Umbilical cord (tissue), 2 donors: ENCODE results near the gene CYP27B1. TPM values are rescaled to one million over a fixed set of nuclear protein-coding genes. Genes with fewer than 3 reads are reported as not detected.
"Not testable (repeated sequence)": the region's sequence is repeated elsewhere in the genome, so short reads cannot be mapped to it uniquely, and the experiment has no call there.

Experiments
- DNase-seq: peaks from one replicate; pipeline ENCODE4 v3.0.0-alpha.2; 2015; ENCODE audit warnings: low spot score
- total RNA-seq: library from RNA; depleted of rRNA; stranded (reverse); fragments of >200 nt; gene quantifications from one replicate; pipeline ENCODE4 v1.2.3, GENCODE V29; 2014; ENCODE audit warnings: low replicate concordance; ENCODE audit not compliant: insufficient read depth

The CYP27B1 gene
- total RNA-seq, 1 donor from 2014 or later = not detected

GRCh38 chr12:57722716-57723629 lies 43.9 kb downstream of the CYP27B1 start:
- no peak for DNase-seq

DNA sequence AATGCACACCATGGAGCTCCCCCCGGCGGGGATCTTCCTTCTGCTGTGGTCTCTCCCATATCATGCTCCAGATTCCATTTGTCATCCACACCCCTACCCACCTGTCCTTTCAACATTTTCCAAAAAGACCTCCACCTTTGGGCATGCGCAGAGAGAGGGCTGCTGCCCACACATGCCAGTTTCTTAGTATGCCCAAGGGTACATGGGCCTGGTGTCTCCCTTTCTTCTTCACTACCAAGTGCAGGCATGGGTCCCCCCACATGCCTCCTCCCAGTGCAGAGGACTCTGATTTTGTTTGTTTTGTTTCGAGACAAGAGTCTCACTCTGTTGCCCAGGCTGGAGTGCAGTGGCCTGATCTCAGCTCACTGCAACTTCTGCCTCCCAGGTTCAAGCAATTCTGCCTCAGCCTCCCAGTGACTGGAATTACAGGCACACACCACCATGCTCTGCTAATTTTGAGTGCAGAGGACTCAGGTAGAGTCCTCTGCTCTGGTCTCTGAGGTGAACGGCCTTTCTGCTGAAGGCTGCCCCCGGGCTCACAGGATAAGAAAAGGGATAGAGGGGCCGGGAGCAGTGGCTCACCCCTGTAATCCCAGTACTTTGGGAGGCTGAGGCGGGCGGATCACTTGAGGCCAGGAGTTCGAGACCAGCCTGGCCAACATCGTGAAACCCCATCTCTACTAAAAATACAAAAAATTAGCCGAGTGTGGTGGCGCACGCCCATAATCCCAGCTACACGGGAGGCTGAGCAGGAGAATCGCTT lies 44.9 kb downstream of the CYP27B1 start:
- not testable (repeated sequence) for DNase-seq

- no peak for DNase-seq
Measured at GRCh38 chr12:57720606-57721595, 46.0 kb downstream of the CYP27B1 start.

DNA sequence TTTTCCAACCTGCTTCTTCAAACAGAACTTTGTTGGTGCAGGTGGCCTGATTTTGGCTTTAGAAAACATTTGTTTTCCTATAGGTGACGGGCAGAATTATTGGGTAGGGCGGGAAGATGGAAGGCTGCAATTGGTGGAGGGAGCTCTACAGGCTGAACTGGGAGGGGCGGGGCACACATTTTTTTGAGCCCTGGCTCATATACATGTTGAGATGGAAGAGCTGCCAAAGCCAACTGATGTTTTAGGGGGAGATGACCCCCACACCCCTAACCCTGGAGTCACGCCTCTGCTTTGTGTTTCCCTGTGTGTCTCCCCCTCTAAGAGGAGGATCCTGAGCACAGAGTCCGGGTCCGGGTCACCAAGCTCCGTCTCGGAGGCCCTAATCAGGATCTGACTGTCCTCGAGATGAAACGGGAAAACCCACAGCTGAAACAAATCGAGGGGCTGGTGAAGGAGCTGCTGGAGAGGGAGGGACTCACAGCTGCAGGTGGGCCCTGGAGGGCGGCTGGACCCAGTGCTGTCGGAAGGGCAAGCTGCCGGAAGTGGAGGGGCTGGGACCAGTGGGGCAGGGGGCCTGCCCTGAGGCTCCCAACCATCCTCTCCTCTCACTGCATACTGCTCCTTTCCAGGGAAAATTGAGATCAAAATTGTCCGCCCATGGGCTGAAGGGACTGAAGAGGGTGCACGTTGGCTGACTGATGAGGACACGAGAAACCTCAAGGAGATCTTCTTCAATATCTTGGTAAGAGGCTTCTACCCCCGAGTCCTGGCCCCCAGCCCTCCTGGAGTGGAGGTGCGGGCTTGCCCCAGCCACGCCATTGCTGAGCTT lies 46.9 kb downstream of the CYP27B1 start:
- DNase-seq = no peak

GRCh38 chr12:57718641-57719528 lies 48.0 kb downstream of the CYP27B1 start:
- no peak for DNase-seq

- DNase-seq = no peak
Measured at GRCh38 chr12:57717846-57718640, 48.8 kb downstream of the CYP27B1 start.

DNA sequence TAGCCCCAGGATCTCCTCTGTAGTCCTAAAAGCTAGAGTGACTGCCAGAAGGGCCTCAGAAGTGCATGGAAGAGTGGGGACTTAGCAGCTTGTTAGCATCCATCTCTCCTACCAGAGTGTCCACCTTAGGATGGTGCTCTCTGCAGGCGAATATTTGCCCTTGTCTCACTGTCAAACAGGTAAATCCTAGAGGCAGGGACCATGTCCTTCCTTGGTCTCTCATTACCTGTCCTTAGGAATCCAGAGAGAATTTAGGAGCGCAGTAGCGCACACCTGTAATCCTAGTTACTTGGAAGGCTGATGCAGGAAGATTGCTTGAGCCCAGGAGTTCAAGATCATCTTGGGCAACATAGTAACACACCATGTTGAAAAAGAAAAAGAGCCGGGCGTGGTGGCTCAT lies 49.7 kb downstream of the CYP27B1 start:
- DNase-seq = no peak

- no peak for DNase-seq
Measured at GRCh38 chr12:57716305-57716704, 50.6 kb downstream of the CYP27B1 start.

- no peak for DNase-seq
Measured at GRCh38 chr12:57715786-57716185, 51.1 kb downstream of the CYP27B1 start.

DNA sequence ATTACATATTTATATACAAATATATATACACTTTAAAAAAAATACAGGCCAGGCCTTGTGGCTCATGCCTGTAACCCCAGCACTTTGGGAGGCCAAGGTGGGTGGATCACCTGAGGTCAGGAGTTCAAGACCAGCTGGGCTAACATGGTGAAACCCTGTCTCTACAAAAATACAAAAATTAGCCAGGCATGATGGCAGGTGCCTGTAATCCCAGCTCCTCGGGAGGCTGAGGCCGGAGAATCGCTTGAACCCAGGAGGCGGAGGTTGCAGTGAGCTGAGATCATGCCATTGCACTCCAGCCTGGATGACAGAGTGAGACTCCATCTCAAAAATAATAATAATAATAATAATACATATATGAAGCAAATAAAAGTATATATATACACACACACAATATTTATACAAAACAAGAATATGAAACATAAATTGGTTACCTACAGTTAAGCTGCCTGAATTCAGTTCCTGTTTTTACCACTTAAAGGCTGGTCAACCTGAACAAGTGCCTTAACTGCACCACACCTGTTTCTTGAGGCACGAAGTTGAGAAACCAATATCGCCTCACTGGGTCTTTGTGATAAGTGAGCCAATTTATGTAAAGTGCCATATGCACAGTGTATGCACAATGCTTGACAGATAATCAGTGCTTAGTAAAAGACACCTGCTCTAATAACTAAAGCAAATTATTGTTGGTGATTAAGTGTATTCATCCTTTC lies 51.7 kb downstream of the CYP27B1 start:
- DNase-seq = not testable (repeated sequence)

DNA sequence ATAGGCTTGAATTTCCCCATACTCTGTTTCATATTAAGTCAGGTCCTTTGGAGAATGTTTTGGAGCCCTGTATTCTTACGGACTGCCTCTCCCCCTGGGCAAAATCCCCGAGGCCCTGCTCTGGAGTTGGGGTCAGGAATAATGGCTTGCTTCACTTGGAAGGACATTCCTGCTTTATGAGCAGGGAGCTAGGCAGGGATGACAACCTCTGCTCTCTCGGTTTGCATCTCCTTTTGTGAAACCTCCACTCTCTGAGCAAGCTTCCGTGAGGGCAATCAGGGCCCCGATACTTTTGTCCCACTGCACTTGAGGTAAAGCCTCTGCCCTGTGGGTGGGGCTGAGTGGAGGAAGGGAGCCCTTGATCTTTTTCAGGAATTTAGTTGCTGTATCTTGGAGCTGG lies 53.7 kb downstream of the CYP27B1 start:
- DNase-seq = no peak

DNA sequence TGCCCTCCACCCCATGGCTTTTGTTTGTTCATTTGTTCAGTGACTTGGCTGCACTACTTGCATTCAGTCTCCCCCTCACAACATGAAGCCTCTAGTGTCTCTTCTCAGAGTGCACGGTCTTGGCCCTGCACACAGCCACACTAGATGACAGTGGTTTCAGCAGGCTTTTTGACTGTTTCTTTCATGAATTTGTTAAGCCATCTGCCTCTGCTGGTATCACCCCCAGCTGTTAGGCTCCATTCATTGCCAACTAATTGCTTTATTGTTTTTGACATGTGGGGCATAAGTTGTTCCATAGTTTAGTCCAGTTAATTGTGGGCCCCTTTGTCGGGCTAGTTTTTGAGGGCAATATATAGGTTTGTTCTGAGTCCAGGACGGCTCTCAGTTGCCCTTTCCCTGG lies 54.2 kb downstream of the CYP27B1 start:
- no peak for DNase-seq

Other genes starting within 250 kb of the CYP27B1 start
- gene DDIT3, start 246.6 kb downstream of the CYP27B1 start, total RNA-seq = 20.7 TPM
- gene MBD6, start 244.3 kb downstream of the CYP27B1 start, total RNA-seq = 1.9 TPM
- 64.0 TPM for gene DCTN2, start 219.9 kb downstream of the CYP27B1 start, total RNA-seq
- 2.2 TPM for gene KIF5A, start 217.0 kb downstream of the CYP27B1 start, total RNA-seq
- 12.5 TPM for gene PIP4K2C, start 175.9 kb downstream of the CYP27B1 start, total RNA-seq
- gene DTX3, start 162.3 kb downstream of the CYP27B1 start, total RNA-seq = 17.6 TPM
- 101 TPM for gene ARHGEF25, start 155.6 kb downstream of the CYP27B1 start, total RNA-seq
- 1.4 TPM for gene B4GALNT1, start 133.9 kb downstream of the CYP27B1 start, total RNA-seq
- 150 TPM for gene OS9, start 72.9 kb downstream of the CYP27B1 start, total RNA-seq
- gene AGAP2, start 28.3 kb downstream of the CYP27B1 start, total RNA-seq = 1.4 TPM
- gene TSPAN31, start 22.0 kb downstream of the CYP27B1 start, total RNA-seq = 50.1 TPM
- gene CDK4, start 14.8 kb downstream of the CYP27B1 start, total RNA-seq = 62.1 TPM
- 7.7 TPM for gene MARCHF9, start 12.0 kb downstream of the CYP27B1 start, total RNA-seq
- not detected for gene METTL1, start 5.0 kb upstream of the CYP27B1 start, total RNA-seq
- 1.4 TPM for gene EEF1AKMT3, start 5.5 kb upstream of the CYP27B1 start, total RNA-seq
- gene TSFM, start 15.7 kb upstream of the CYP27B1 start, total RNA-seq = 7.0 TPM
- gene AVIL, start 51.7 kb upstream of the CYP27B1 start, total RNA-seq = 7.0 TPM
- 68.4 TPM for gene CTDSP2, start 79.7 kb upstream of the CYP27B1 start, total RNA-seq
- gene ATP23, start 174.5 kb upstream of the CYP27B1 start, total RNA-seq = 36.1 TPM